ENCODE results near the gene FAM3D. TPM values are rescaled to one million over a fixed set of nuclear protein-coding genes. Genes with fewer than 3 reads are reported as not detected.

FAM3D gene
- total and polyA plus RNA-seq, 9 of the 15 experiments (the other 6 are each of a cell fraction or from before 2014, with no cell fraction given) = not detected

- in situ Hi-C loops (cut with MboI) = no loop called here
- H3K4me3 ChIP-seq = no peak overlapping the region
- no peak overlapping the region for H2AFZ ChIP-seq (ENCODE audit: low read depth, low read length)
- H3K9ac ChIP-seq (ENCODE audit: insufficient read depth in 1 of 2, low read depth in 2 of 2, low read length in 2 of 2) = no peak overlapping the region
- FAIRE-seq = no peak
- BruUV-seq (replicated peaks) = no TSS peak
- no peaks in the 10 kb centered on the region for H3K4me1 ChIP-seq (replicated peaks in 1 of 2; ENCODE audit: control insufficient read depth in 2 of 2, insufficient read depth in 2 of 2, low read length in 2 of 2)
- ChIA-PET POLR2A (no interaction called here), CTCF (ENCODE audit: low intra/inter-chr PET ratio) (no interaction called here)
- no peak for ATAC-seq
- peaks cover 0 to 5% of the 10 kb centered on the region in 2 experiments; a peak in 1 of 5 replicates for H3K27me3 ChIP-seq (ENCODE audit: control insufficient read depth in 2 of 2, insufficient read depth in 2 of 2, low read length in 2 of 2)
- no peaks in the 10 kb centered on the region for H4K20me1 ChIP-seq (replicated peaks; ENCODE audit: control insufficient read depth, insufficient read depth, low read length)
- WGBS (ENCODE audit: insufficient coverage, low coverage, missing lambda C conversion rate) = 6% methylated on average over 2 of the region's 2 CpGs
- no peaks in the 10 kb centered on the region for H3K79me2 ChIP-seq (ENCODE audit: control insufficient read depth, insufficient read depth, low read length)
- no peak overlapping the region for H3K4me2 ChIP-seq (ENCODE audit: insufficient read depth, low read length)
- no peaks in the 10 kb centered on the region for H3K36me3 ChIP-seq (ENCODE audit: control insufficient read depth, insufficient read depth, low read length)
- no peak overlapping the region for H3K27ac ChIP-seq (ENCODE audit: extremely low read depth, low read depth, low read length)
- TF ChIP-seq DPF2 (IDR thresholded peaks at IDR 0.05) = no peak
- no peak for TF ChIP-seq GABPB1 (CRISPR knock-in tag; IDR thresholded peaks at IDR 0.05)
- no peak for TF ChIP-seq SAP30 (IDR thresholded peaks at IDR 0.05; ENCODE audit: borderline replicate concordance, insufficient read depth, low read depth, low read length, poor library complexity, severe bottlenecking)
- TF ChIP-seq ZNF324 (CRISPR knock-in tag; IDR thresholded peaks at IDR 0.05) = no peak
- TF ChIP-seq, protein P1, sequence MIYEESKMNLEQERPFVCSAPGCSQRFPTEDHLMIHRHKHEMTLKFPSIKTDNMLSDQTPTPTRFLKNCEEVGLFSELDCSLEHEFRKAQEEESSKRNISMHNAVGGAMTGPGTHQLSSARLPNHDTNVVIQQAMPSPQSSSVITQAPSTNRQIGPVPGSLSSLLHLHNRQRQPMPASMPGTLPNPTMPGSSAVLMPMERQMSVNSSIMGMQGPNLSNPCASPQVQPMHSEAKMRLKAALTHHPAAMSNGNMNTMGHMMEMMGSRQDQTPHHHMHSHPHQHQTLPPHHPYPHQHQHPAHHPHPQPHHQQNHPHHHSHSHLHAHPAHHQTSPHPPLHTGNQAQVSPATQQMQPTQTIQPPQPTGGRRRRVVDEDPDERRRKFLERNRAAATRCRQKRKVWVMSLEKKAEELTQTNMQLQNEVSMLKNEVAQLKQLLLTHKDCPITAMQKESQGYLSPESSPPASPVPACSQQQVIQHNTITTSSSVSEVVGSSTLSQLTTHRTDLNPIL (CRISPR knock-in tag; IDR thresholded peaks at IDR 0.05) = no peak
- no peak for TF ChIP-seq TSC22D4 (tag; IDR thresholded peaks at IDR 0.05)
- TF ChIP-seq HNRNPUL1 (IDR thresholded peaks at IDR 0.05; ENCODE audit: low read length) = no peak
- TF ChIP-seq, protein P2, sequence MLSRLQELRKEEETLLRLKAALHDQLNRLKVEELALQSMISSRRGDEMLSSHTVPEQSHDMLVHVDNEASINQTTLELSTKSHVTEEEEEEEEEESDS (CRISPR knock-in tag; IDR thresholded peaks at IDR 0.05) = no peak
- TF ChIP-seq MXD1 (CRISPR knock-in tag; IDR thresholded peaks at IDR 0.05; ENCODE audit: borderline replicate concordance, poor library complexity, severe bottlenecking) = no peak
- TF ChIP-seq, protein P3, sequence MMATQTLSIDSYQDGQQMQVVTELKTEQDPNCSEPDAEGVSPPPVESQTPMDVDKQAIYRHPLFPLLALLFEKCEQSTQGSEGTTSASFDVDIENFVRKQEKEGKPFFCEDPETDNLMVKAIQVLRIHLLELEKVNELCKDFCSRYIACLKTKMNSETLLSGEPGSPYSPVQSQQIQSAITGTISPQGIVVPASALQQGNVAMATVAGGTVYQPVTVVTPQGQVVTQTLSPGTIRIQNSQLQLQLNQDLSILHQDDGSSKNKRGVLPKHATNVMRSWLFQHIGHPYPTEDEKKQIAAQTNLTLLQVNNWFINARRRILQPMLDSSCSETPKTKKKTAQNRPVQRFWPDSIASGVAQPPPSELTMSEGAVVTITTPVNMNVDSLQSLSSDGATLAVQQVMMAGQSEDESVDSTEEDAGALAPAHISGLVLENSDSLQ (IDR thresholded peaks at IDR 0.05) = no peak
- no peak for TF ChIP-seq SIN3A (IDR thresholded peaks at IDR 0.05; ENCODE audit: borderline replicate concordance in 2 of 2, control insufficient read depth in 1 of 2, low read depth in 2 of 2, low read length in 2 of 2)
- TF ChIP-seq NCOA2 (IDR thresholded peaks at IDR 0.05; ENCODE audit: partially characterized antibody in 2 of 2) = no peak
- no peak for TF ChIP-seq RBM39 (optimal IDR thresholded peaks at IDR 0.05; ENCODE audit: low read depth, low read length)
- no peak for TF ChIP-seq XRCC3 (IDR thresholded peaks at IDR 0.05)
- no peak for TF ChIP-seq ZKSCAN8 (CRISPR knock-in tag; IDR thresholded peaks at IDR 0.05)
- H3K9me1 ChIP-seq (ENCODE audit: control insufficient read depth, insufficient read depth, low read length) = no peaks in the 10 kb centered on the region
- no peaks in the 10 kb centered on the region for H3K9me3 ChIP-seq (replicated peaks; ENCODE audit: control insufficient read depth, insufficient read depth, low read depth, low read length)
- intact Hi-C loops (cut with micrococcal nuclease) = no loop called here
- DNase-seq (ENCODE audit: extremely low read depth in 1 of 4, low spot score in 3 of 4) = no peak
Measured at GRCh38 chr3:58656631-58657030, 9.9 kb downstream of the FAM3D start.

Data from K562 (cell line).